Sigmoid colon (tissue), 4 donors: ENCODE measurements around the gene CYP27B1.

Experiments used
- CTCF ChIP-seq, 4 experiments: fragments of 450-650 bp in 3 of 4; fragments of 200-600 bp in 1 of 4; IDR thresholded peaks; one replicate each; pipeline ENCODE4 v1.5.1; 2016 to 2019; ENCODE audit warnings: antibody characterized with exemption in 4 of 4, mild to moderate bottlenecking in 3 of 4, moderate library complexity in 2 of 4
- EP300 ChIP-seq, 4 donors: sonication (generic); formaldehyde crosslinking; IDR thresholded peaks; one replicate each; pipeline ENCODE4 v1.6.1; 2017; ENCODE audit warnings: antibody characterized with exemption in 4 of 4

- no peak for TF ChIP-seq CTCF (IDR thresholded peaks at IDR 0.05)
- no peak for TF ChIP-seq EP300 (IDR thresholded peaks at IDR 0.05)
Measured at GRCh38 chr12:57783861-57784260, 17.0 kb upstream of the CYP27B1 start.
